CD4-positive, alpha-beta T cell (primary cell): ENCODE measurements around the gene VPS51. TPM values are rescaled to one million over a fixed set of nuclear protein-coding genes. Genes with fewer than 3 reads are reported as not detected.

Experiments used
- ATAC-seq: fragments of 200-7000 bp; cut with Tn5 transposase; one replicate; pipeline ENCODE4 v1.10.0; 2022; ENCODE audit warnings: mild to moderate bottlenecking; ENCODE audit not compliant: poor library complexity
- CTCF ChIA-PET: fragments of 350-600 bp; sonication (Branson Sonifier 250); formaldehyde crosslinking; loops from one replicate; lab custom pipeline; 2021; ENCODE audit warnings: antibody characterized with exemption, inconsistent platforms; lab: Charles Lee
- POLR2A ChIA-PET: fragments of 350-600 bp; sonication (Branson Sonifier 250); formaldehyde crosslinking; loops from one replicate; lab custom pipeline; 2021; ENCODE audit warnings: antibody characterized with exemption, inconsistent platforms; lab: Charles Lee
- DNase-seq, 14 experiments: peaks; one replicate each; pipeline ENCODE4 v3.0.0-alpha.2; 2013 to 2020; ENCODE audit warnings: mixed read lengths in 2 of 14
- H3K27ac ChIP-seq, 2 donors: one replicate each; pipeline versions ENCODE4 v1.5.1 to v1.7.0; 2013; ENCODE audit warnings: low read length in 2 of 2, low read depth in 1 of 2, mild to moderate bottlenecking in 1 of 2
- H3K27me3 ChIP-seq, 2 experiments: 1 replicate in 1 of 2; 2 replicates in 1 of 2; pipeline versions ENCODE4 v1.6.1 to v1.7.0; 2013; ENCODE audit warnings: low read length in 2 of 2, control low read depth in 1 of 2, mild to moderate bottlenecking in 1 of 2, moderate library complexity in 1 of 2; ENCODE audit not compliant: insufficient read depth in 2 of 2, control insufficient read depth in 1 of 2
- H3K36me3 ChIP-seq: one replicate; pipeline ENCODE4 v1.6.1; 2013; ENCODE audit warnings: low read length, control low read depth; ENCODE audit not compliant: insufficient read depth
- H3K4me1 ChIP-seq: one replicate; pipeline ENCODE4 v1.6.1; 2013; ENCODE audit warnings: low read length, control low read depth; ENCODE audit not compliant: insufficient read depth
- H3K4me3 ChIP-seq: one replicate; pipeline ENCODE4 v1.5.1; 2013; ENCODE audit warnings: mild to moderate bottlenecking, low read length, moderate library complexity
- H3K9me3 ChIP-seq, 2 experiments: 1 replicate in 1 of 2; 2 replicates in 1 of 2; pipeline versions ENCODE4 v1.6.1 to v1.7.0; 2013; ENCODE audit warnings: low read length in 2 of 2, mild to moderate bottlenecking in 2 of 2, control low read depth in 1 of 2, moderate library complexity in 1 of 2; ENCODE audit not compliant: control insufficient read depth in 1 of 2, insufficient read depth in 1 of 2
- H3K27ac Mint-ChIP-seq: one replicate; pipeline ENCODE4 v1.8.0; 2020; ENCODE audit warnings: mixed read lengths
- H3K27me3 Mint-ChIP-seq: one replicate; pipeline ENCODE4 v1.8.0; 2021; ENCODE audit warnings: mixed read lengths
- H3K36me3 Mint-ChIP-seq: one replicate; pipeline ENCODE4 v1.8.0; 2021; ENCODE audit warnings: low read depth, mixed read lengths
- H3K4me1 Mint-ChIP-seq: one replicate; pipeline ENCODE4 v1.8.0; 2021; ENCODE audit warnings: low read depth, mixed read lengths
- H3K4me3 Mint-ChIP-seq: one replicate; pipeline ENCODE4 v1.8.0; 2020; ENCODE audit warnings: mild to moderate bottlenecking, mixed read lengths
- H3K9me3 Mint-ChIP-seq: one replicate; pipeline ENCODE4 v1.8.0; 2020; ENCODE audit warnings: mixed read lengths
- CTCF ChIP-seq: fragments of 200-600 bp; IDR thresholded peaks from one replicate; pipeline ENCODE4 v1.8.0; 2022; ENCODE audit warnings: antibody characterized with exemption, mild to moderate bottlenecking
- intact Hi-C, 2 experiments: fragments of 100-400 bp; cut with DNase I in 1 of 2; cut with micrococcal nuclease in 1 of 2; formaldehyde crosslinking; loops; one replicate each; pipeline versions ENCODE4 v1.15.1 to v1.9.0; 2023 to 2025; cut with DNase I, micrococcal nuclease
- total RNA-seq, 174 experiments: library from RNA in 2 of 174; stranded (reverse) in 2 of 174; gene quantifications; one replicate each; pipeline ENCODE4 v1.2.3 and lab custom pipeline; 2021 to 2026

The VPS51 gene
- total RNA-seq, 2 experiments from 2014 or later = 243 to 246 TPM

GRCh38 chr11:65120831-65121230 lies 24.8 kb downstream of the VPS51 start:
- H3K27me3 ChIP-seq = no peaks in the 10 kb centered on the region
- peak overlapping the region; percentile 100 for H3K27ac Mint-ChIP-seq
- H3K27ac ChIP-seq = peak overlapping the region; percentile 93 to 99
- no peaks in the 10 kb centered on the region for H3K9me3 ChIP-seq
- CTCF ChIA-PET = interaction anchor here (1.6 to 5.3 kb wide), 3 partner anchors 8 to 15 kb away, joined by 4 to 23 read pairs (median 19); partner anchors contain the start of gene TM7SF2
- peaks cover 51% of the 10 kb centered on the region for H3K4me1 Mint-ChIP-seq
- H3K4me3 ChIP-seq = peak overlapping the region; percentile 67
- TF ChIP-seq CTCF = no peak
- DNase-seq (no peak), ATAC-seq (no peak)
- POLR2A ChIA-PET = interaction anchor here (0.6 to 3.7 kb wide), 9 partner anchors 9 to 377 kb away, joined by 3 to 136 read pairs (median 14); partner anchors contain the start of genes MALAT1, RASGRP2, SYVN1 and TM7SF2
- H3K4me1 ChIP-seq = peaks cover 55% of the 10 kb centered on the region
- H3K36me3 ChIP-seq = peaks cover 53% of the 10 kb centered on the region
- H3K36me3 Mint-ChIP-seq = peaks cover 79% of the 10 kb centered on the region
- no peaks in the 10 kb centered on the region for H3K9me3 Mint-ChIP-seq
- H3K27me3 Mint-ChIP-seq = no peaks in the 10 kb centered on the region
- intact Hi-C loops = loop anchor here in 1 of 2 experiments (5.0 kb wide), 1 partner anchor 204 kb away; the partner anchor contains the start of gene ATG2A
- peak overlapping the region; percentile 100 for H3K4me3 Mint-ChIP-seq

GRCh38 chr11:65121447-65121864 lies 25.4 kb downstream of the VPS51 start:
- H3K27me3 ChIP-seq = no peaks in the 10 kb centered on the region
- H3K4me3 ChIP-seq = peak overlapping the region; percentile 67
- peaks cover 59% of the 10 kb centered on the region for H3K36me3 ChIP-seq
- peak overlapping the region; percentile 100 for H3K4me3 Mint-ChIP-seq
- CTCF ChIA-PET = interaction anchor here (1.2 to 5.3 kb wide), 5 partner anchors 9 to 590 kb away, joined by 3 to 23 read pairs (median 7); partner anchors contain the start of genes ARL2, KAT5 and TM7SF2
- POLR2A ChIA-PET = interaction anchor here (0.6 to 3.7 kb wide), 49 partner anchors 8 to 1722 kb away, joined by 3 to 136 read pairs (median 5); partner anchors contain the start of genes ARL2, CAPN1, CCDC85B and CDCA5
- H3K4me1 ChIP-seq = peaks cover 49% of the 10 kb centered on the region
- H3K9me3 ChIP-seq = no peaks in the 10 kb centered on the region
- intact Hi-C loops = loop anchor here in 1 of 2 experiments (5.0 kb wide), 1 partner anchor 204 kb away; the partner anchor contains the start of gene ATG2A
- no peaks in the 10 kb centered on the region for H3K9me3 Mint-ChIP-seq
- peak overlapping the region; percentile 93 to 99 for H3K27ac ChIP-seq
- DNase-seq (peak in 4 of 14 experiments; percentile 25 to 58 (median 50)), ATAC-seq (no peak)
- no peaks in the 10 kb centered on the region for H3K27me3 Mint-ChIP-seq
- TF ChIP-seq CTCF = no peak
- peak overlapping the region; percentile 100 for H3K27ac Mint-ChIP-seq
- H3K4me1 Mint-ChIP-seq = peaks cover 51% of the 10 kb centered on the region
- peaks cover 85% of the 10 kb centered on the region for H3K36me3 Mint-ChIP-seq

GRCh38 chr11:65121865-65122696 lies 26.1 kb downstream of the VPS51 start, which contains the start of the genes FAU and MRPL49:
TSS of gene FAU (minus strand) at chr11:65122134. CDS start at chr11:65121813, 321 bp downstream.
TSS of gene MRPL49 (plus strand) at chr11:65122321. CDS start at chr11:65122347, 26 bp downstream.
- no peaks in the 10 kb centered on the region for H3K9me3 ChIP-seq
- Mint-ChIP-seq H3K27ac (peak within 1 kb of the TSS; percentile 100), H3K4me3 (peak within 1 kb of the TSS; percentile 100), H3K9me3 (no peaks in the 10 kb centered on the region), H3K4me1 (peaks cover 51% of the 10 kb centered on the region), H3K36me3 (peaks cover 87% of the 10 kb centered on the region), H3K27me3 (no peaks in the 10 kb centered on the region)
- peaks cover 43% of the 10 kb centered on the region for H3K4me1 ChIP-seq
- no peak for TF ChIP-seq CTCF
- peaks cover 65% of the 10 kb centered on the region for H3K36me3 ChIP-seq
- POLR2A ChIA-PET = interaction anchor here (0.6 to 3.7 kb wide), 50 partner anchors 8 to 1721 kb away, joined by 3 to 136 read pairs (median 5); partner anchors contain the start of genes ARL2, CAPN1, CCDC85B and CDCA5
- peak within 1 kb of the TSS; percentile 67 for H3K4me3 ChIP-seq
- H3K27me3 ChIP-seq = no peaks in the 10 kb centered on the region
- CTCF ChIA-PET = interaction anchor here (0.6 to 5.3 kb wide), 6 partner anchors 10 to 951 kb away, joined by 3 to 23 read pairs (median 6); partner anchors contain the start of genes ARL2, KAT5 and TM7SF2
- H3K27ac ChIP-seq = peak within 1 kb of the TSS; percentile 93 to 99
- peak; percentile 97 to 100 (median 98) for DNase-seq
- intact Hi-C loops = loop anchor here (1.0 to 5.0 kb wide), 3 partner anchors 26 to 205 kb away; partner anchors contain the start of genes CDCA5 (in 2 of the 2), ZFPL1 (in 2 of the 2), ATG2A (in 1 of the 2) and VPS51 (in 1 of the 2)
- peak; percentile 81 for ATAC-seq
